ENCODE results near the gene DEPP1. TPM values are rescaled to one million over a fixed set of nuclear protein-coding genes. Genes with fewer than 3 reads are reported as not detected.

DEPP1 gene
- total RNA-seq, 1 experiment from 2014 or later = 6.8 TPM

DNA sequence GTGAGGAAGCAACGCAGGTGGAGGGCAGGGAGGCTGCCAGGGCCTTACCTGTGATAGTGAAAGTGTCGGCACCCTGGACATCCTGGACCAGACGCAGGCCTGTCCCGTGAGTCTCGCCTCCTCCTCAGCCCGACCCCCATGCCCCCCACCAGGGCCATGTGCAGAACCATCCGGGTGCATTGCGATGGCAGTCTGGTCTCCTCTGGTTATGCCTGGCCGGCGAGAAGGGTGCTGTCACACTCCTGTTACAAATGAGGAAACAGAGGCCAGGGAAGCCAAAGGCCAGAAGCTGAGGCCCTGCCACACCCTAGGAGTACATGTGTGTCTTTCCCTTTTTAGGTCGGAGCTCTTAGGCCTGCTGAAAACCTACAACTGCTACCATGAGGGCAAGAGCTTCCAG is 7.2 kb downstream of the DEPP1 start:
- no peak for DNase-seq (ENCODE audit: low read depth in 1 of 2, low spot score in 2 of 2)
- Histone ChIP-seq H3K27ac (no peak overlapping the region), H3K27me3 (replicated peaks) (no peaks in the 10 kb centered on the region), H3K36me3 (peaks cover 45% of the 10 kb centered on the region), H3K4me1 (replicated peaks) (peaks cover 49% of the 10 kb centered on the region), H3K4me3 (no peak overlapping the region), H3K9me3 (replicated peaks) (no peaks in the 10 kb centered on the region)

DNA sequence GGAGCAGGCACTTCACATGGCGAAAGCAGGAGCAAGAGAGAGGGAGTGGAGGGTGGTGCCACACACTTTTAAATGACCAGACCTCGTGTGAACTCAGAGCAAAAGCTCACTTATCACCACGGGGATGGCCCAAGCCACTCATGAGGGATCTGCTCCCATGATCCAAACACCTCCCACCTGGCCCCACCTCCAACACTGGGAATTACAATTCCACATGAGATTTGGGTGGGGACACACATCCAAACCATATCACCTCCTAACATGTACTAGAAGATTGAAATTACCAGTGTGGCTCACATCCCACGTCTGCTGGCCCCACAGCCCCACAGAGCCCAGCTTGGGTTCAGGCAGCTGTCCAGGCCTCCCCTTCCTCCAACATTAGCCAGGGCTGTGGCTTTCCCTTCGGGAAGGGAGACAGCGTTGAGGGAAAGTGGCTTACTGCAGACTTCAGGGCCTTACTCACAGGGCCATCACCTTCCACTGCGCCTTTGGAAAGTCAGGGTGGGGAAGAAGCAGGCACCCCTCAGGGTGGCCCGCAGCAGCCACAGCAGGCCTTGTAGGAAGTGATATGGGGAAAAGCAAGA is 7.7 kb downstream of the DEPP1 start:
- no peaks in the 10 kb centered on the region for H3K27me3 ChIP-seq (replicated peaks)
- peaks cover 43% of the 10 kb centered on the region for H3K36me3 ChIP-seq
- H3K27ac ChIP-seq = no peak overlapping the region
- peaks cover 49% of the 10 kb centered on the region for H3K4me1 ChIP-seq (replicated peaks)
- DNase-seq (ENCODE audit: low read depth in 1 of 2, low spot score in 2 of 2) = no peak
- H3K9me3 ChIP-seq (replicated peaks) = no peaks in the 10 kb centered on the region
- H3K4me3 ChIP-seq = no peak overlapping the region

DNA sequence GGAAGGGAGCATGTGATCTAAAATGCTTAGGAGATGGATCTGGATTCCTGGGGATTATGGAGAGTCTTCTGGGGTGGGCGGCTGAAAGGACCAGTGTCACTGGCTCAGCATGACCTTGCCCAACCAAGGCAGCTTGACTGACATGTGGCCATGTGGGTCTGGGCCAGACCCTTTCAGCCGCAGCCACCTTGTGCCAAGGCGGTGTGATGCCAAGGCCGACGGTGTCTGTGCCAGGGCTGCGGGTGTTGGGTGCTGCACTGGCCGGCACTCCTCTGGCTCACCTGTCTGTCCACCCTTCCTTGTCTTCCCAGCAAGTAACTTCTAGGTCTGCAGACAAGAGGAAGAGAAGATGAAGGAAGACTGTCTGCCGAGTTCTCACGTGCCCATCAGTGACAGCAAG is 8.8 kb downstream of the DEPP1 start:
- H3K27ac ChIP-seq = no peak overlapping the region
- peaks cover 51% of the 10 kb centered on the region for H3K4me1 ChIP-seq (replicated peaks)
- peaks cover 40% of the 10 kb centered on the region for H3K36me3 ChIP-seq
- no peak for DNase-seq (ENCODE audit: low read depth in 1 of 2, low spot score in 2 of 2)
- no peaks in the 10 kb centered on the region for H3K9me3 ChIP-seq (replicated peaks)
- H3K4me3 ChIP-seq = no peak overlapping the region
- H3K27me3 ChIP-seq (replicated peaks) = no peaks in the 10 kb centered on the region

DNA sequence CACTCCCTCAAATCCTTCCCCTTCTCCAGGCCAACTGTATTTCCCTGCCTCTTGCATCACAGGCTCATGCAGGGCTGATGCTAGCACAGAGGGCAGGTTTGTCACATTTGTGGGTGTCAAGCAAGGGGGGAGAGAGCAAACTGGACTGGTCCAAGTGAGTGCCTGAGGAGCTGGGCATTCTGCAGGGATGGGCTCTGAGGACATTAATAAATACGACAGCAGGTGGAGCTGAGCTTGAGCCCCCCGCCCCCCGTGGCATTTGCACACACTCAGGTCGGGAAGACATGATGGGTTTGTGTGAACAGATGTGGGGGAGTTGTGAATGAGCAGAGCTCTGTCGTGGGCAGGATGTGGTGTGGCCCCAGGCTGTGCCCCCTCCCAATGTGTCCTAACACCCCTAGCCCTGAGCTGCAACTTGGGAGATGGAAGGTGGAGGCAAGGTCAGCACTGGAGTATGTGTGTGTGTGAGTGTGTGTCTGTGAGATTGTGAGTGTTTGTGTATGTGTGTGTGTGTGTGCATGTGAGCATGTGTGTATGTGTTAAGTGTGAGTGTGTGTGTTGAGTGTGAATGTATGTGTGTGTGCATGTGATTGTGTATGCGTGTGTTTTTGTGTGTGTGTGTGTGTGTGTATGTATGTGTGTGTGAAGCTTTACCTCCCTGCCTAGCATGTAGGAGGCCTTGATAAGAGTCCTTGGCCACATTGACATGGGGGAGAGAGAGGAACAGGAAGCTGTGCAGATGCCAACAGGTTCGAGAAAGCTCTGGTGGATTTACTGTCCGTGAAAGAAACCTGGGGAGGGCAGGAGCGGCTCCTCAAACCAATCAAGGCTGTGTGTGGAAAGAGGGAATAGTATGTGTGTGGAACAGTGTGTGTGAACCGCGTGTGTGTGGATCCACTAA is 9.9 kb downstream of the DEPP1 start:
- no peaks in the 10 kb centered on the region for H3K27me3 ChIP-seq (replicated peaks)
- H3K4me3 ChIP-seq = no peak overlapping the region
- H3K36me3 ChIP-seq = peaks cover 31% of the 10 kb centered on the region
- no peaks in the 10 kb centered on the region for H3K9me3 ChIP-seq (replicated peaks)
- H3K27ac ChIP-seq = no peak overlapping the region
- peaks cover 51% of the 10 kb centered on the region for H3K4me1 ChIP-seq (replicated peaks)
- DNase-seq (ENCODE audit: low read depth in 1 of 2, low spot score in 2 of 2) = no peak

DNA sequence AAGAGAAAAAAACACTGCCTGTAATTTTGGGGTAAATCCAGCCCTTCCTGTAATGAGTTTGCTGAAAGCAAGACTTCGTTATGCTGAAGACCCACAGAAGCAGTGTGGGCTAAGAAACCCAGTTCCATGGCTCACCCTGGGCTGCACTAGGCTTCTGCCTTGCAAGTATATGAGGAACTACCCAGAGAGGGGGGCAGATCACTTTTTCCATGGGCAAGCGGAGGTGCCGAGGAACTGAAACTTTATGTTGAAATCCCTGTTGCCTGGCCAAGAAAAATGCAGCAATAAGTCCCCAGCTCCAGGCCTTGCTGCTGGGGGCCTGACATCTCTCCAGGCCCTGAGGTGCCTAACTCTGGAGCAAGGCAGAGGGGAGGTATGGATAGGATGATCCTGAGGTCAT is 10.5 kb downstream of the DEPP1 start:
- no peak overlapping the region for H3K27ac ChIP-seq
- DNase-seq (ENCODE audit: low read depth in 1 of 2, low spot score in 2 of 2) = no peak

DNA sequence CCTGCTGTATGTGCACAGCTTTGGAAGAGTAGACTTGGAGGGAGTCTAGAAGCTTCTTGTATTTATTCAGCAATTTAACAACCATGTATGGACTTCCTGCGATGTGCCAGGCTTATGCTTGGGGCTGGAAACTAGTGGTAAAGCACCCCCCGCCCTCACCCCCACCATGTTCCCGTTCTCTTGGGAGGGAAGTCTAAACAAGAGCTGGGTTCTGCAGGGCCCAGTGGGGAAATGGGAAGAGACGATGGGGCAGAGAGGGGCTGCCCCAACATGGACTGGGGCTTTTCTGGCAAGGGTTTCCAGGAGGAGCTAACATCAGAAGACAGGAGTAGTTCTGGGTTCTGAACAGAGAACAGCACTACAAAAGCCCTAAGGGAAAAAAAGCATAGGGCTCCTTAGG is 11.0 kb downstream of the DEPP1 start:
- peaks cover 53% of the 10 kb centered on the region for H3K4me1 ChIP-seq (replicated peaks)
- peaks cover 26% of the 10 kb centered on the region for H3K36me3 ChIP-seq
- H3K9me3 ChIP-seq (replicated peaks) = no peaks in the 10 kb centered on the region
- DNase-seq (ENCODE audit: low read depth in 1 of 2, low spot score in 2 of 2) = peak in 1 of 2 experiments; percentile 42
- H3K27ac ChIP-seq = no peak overlapping the region
- H3K27me3 ChIP-seq (replicated peaks) = no peaks in the 10 kb centered on the region
- no peak overlapping the region for H3K4me3 ChIP-seq

More for the DNA sequence above, 10.5 kb downstream of the DEPP1 start:
- no peak overlapping the region for H3K4me3 ChIP-seq
- H3K4me1 ChIP-seq (replicated peaks) = peaks cover 54% of the 10 kb centered on the region
- no peaks in the 10 kb centered on the region for H3K27me3 ChIP-seq (replicated peaks)
- H3K36me3 ChIP-seq = peaks cover 31% of the 10 kb centered on the region
- H3K9me3 ChIP-seq (replicated peaks) = no peaks in the 10 kb centered on the region

DNA sequence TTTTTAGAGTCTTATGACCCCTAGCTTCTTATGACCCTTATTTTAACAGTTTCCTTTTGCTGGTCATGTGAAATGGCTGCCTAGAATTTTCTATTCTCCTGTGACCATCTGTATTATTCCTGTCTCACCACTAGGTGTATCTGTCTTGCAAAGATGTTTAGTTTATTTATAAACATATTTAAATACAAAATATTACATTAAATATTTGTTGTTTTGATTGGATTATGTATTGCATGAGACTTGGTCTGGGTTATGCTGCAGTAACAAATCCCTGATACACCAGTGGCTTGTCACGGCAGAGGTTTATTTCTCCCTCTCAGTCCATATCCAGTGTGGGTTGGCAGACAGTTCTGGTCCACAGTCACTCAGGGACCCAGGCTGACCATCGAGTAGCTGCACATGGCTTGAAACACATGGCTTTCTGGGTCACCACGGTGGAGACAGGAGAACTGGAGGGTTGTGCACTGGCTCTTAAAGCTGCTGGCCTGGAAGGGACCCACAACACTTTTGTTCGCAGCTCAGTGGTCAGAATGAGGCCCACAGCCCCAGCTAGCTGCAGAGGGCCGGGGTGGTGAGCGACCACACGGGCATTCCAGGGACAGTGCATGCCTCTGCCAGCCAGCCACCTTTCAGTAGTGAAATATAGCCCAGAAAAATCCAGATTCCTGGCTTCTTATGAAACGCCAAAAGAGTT is 11.6 kb downstream of the DEPP1 start:
- no peak for DNase-seq (ENCODE audit: low read depth in 1 of 2, low spot score in 2 of 2)
- H3K36me3 ChIP-seq = peaks cover 22% of the 10 kb centered on the region
- H3K4me1 ChIP-seq (replicated peaks) = peaks cover 52% of the 10 kb centered on the region
- H3K27me3 ChIP-seq (replicated peaks) = no peaks in the 10 kb centered on the region
- H3K4me3 ChIP-seq = no peak overlapping the region
- peak overlapping the region; percentile 48 for H3K27ac ChIP-seq
- H3K9me3 ChIP-seq (replicated peaks) = no peaks in the 10 kb centered on the region

DNA sequence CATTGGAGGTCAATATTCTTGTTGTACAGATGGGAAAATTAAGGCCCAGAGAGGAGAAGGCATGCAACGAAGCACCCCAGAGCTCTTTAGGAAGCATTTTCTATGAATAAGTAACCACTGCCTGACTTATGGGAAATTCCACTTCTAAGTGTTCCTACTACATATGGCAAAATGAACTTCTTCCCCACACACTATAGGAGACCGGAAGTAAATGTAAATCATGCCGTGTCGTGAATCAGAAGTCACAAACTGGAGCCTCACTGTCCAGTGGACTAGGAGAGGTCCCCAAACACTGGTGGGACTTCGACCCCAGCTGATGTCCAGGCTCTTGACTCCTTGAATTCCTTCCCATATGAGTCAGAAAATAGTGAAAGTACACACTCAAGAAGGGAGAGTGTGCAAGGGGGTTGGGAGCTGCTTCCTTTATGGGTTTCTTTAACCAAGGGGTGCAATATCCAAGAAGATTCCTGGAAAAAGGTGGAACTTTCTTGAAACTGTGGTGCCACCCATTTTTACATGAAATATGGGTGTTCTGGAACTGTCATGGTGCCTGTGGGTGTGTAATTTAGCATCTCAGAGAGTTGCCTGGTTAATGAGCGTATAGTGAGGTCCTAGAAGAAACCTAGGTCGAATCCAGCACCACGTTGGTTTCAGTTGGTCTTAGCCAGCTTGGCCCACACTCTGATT is 12.3 kb downstream of the DEPP1 start:
- Histone ChIP-seq H3K36me3 (peaks cover 15% of the 10 kb centered on the region), H3K27ac (peak overlapping the region; percentile 48), H3K27me3 (replicated peaks) (no peaks in the 10 kb centered on the region), H3K4me3 (no peak overlapping the region), H3K4me1 (replicated peaks) (peaks cover 52% of the 10 kb centered on the region), H3K9me3 (replicated peaks) (no peaks in the 10 kb centered on the region)
- DNase-seq (ENCODE audit: low read depth in 1 of 2, low spot score in 2 of 2) = peak; percentile 41 to 55

DNA sequence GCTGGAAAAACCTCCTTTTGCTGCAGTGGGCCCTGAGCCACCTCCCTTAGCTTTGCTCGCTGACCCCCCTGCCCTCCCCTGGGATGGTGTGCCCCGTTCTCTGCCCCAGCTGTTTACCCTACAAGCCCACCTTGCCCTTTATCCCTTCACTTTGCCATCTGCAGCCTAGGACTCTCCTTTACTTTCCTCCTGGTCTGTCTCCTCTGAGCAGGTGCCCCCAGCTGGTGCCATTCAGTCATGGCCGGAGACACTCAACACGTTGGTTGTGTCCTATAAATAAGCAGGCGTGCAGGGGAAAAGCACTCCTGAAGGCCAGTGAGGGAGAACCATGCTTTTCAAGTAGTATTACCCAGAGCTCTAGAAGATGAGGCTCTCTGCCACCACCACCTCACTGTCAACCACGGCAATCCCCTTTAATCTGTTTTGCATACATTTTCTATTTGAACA is 12.9 kb downstream of the DEPP1 start:
- peak overlapping the region; percentile 48; the same call in 1 of the 2 replicates for H3K27ac ChIP-seq
- DNase-seq (ENCODE audit: low read depth in 1 of 2, low spot score in 2 of 2) = peak in 1 of 2 experiments; percentile 33
- H3K9me3 ChIP-seq (replicated peaks) = no peaks in the 10 kb centered on the region
- H3K27me3 ChIP-seq (replicated peaks) = no peaks in the 10 kb centered on the region
- H3K4me3 ChIP-seq = no peak overlapping the region
- peaks cover 53% of the 10 kb centered on the region for H3K4me1 ChIP-seq (replicated peaks)
- H3K36me3 ChIP-seq = peaks cover 9% of the 10 kb centered on the region

DNA sequence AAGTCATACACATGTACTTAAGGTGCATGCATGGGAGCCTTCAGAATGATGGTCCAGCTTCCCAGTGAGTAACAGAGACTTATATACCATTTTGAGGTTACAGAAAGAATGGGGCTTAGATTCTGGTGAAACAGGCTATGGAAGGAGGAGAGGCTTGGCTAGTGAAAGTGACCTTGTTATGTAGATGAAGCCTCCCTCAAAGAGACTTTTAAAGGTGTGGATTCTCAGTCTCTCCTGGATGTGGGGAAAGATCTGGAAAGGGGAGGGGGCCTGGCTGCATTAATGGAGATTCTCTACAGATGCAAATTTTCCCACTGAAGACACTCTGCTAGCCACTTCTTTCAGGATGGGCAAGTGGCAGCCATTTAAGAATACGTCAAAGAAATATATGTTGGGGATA is 13.5 kb downstream of the DEPP1 start:
- DNase-seq (ENCODE audit: low read depth in 1 of 2, low spot score in 2 of 2) = no peak
- Histone ChIP-seq H3K4me1 (replicated peaks) (peaks cover 59% of the 10 kb centered on the region), H3K27ac (peak overlapping the region; percentile 48)

DNA sequence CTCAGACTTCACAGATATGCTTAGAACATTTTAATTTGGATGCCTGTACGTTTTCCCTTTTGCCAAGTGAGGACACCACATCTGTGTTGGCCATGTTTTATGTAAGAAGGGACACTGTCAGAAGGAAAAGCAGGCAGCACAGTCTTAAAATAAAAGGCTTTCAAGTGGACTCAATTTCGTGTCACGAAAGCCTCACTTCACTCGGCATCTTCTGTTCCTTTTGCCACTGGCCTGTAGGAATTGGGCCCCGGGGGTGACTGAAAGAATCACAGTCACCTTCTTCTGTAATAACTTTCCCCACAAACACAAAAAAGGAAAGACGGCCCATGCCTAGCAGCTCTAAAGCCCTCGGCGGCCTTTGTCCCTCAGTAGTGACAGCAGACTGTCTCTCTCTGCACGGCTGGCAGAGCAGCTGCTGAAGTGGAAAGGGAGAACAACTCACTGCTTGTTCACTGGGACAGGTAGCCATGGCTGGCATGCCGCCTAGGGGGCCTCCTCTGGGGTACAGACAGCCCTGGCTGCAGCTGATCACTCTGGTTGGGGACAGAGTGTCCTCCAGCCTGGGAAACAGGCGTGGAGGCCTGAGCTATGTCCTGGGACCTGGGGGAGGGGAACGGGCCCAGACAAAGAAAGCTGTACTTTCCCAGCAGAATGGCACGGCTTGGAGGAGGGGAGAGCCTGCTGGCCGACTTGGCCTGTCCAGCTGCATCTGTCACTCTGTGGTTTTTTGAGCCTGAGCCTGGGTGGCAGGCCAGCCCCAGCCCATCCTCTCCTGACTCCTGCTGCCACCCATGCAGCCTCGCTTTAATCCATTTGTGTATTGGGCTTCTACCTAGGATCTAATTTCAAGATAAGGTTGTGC is 14.6 kb downstream of the DEPP1 start:
- H3K27me3 ChIP-seq (replicated peaks) = no peaks in the 10 kb centered on the region
- no peak overlapping the region for H3K4me3 ChIP-seq
- peak overlapping the region; percentile 63 for H3K27ac ChIP-seq
- H3K4me1 ChIP-seq (replicated peaks) = peaks cover 64% of the 10 kb centered on the region
- peak; percentile 96 for DNase-seq (ENCODE audit: low read depth in 1 of 2, low spot score in 2 of 2)
- H3K9me3 ChIP-seq (replicated peaks) = no peaks in the 10 kb centered on the region
- H3K36me3 ChIP-seq = no peaks in the 10 kb centered on the region; the same call in 1 of the 2 replicates

More for the DNA sequence above, 13.5 kb downstream of the DEPP1 start:
- no peaks in the 10 kb centered on the region for H3K9me3 ChIP-seq (replicated peaks)
- H3K4me3 ChIP-seq = no peak overlapping the region
- no peaks in the 10 kb centered on the region for H3K27me3 ChIP-seq (replicated peaks)
- H3K36me3 ChIP-seq = peaks cover 3% of the 10 kb centered on the region

DNA sequence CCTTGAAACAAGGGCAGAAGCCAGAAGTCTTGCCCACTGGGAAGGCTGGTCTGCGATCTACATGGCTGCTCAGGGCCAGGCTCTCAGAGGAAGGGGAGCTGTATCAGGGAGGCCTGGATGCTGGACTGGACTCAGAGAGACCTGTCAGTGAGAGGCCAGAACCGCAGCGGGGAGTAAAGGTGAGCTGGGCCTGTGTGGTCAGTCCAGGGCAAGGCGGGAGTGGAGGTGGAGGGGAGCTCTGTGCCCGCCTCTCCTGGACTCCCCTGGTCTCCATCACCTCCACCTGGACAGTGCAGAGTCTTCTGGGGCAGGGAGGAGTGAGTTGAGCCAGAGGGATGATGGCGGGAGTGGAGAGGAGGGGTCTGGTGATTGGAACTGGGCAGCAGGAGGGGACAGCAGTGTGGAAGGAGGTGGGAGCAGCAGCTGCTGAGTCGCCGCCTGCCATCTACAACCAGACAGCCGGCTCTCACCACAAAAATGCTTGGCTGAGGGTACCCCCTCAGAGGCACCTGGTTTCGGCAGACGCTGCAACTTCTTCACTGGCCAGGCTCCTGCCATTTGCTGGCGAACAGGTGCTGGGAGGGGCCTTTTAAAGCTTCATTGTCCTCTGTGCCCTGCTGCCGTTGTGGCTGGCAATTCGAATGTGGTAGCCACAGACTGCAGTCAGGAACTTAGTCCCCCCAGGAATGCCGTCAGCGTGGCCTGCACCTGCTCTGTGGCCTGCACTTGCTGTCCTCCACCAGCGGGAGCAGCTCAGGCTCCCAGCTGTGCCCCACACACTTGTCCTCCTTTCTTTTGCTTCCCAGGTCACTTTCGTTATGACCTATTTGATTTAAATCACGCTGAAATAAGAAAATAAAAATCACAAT is 15.5 kb downstream of the DEPP1 start:
- peaks cover 71% of the 10 kb centered on the region for H3K4me1 ChIP-seq (replicated peaks)
- DNase-seq (ENCODE audit: low read depth in 1 of 2, low spot score in 2 of 2) = peak in 1 of 2 experiments; percentile 41
- H3K9me3 ChIP-seq (replicated peaks) = no peaks in the 10 kb centered on the region
- H3K4me3 ChIP-seq = no peak overlapping the region
- H3K36me3 ChIP-seq = no peaks in the 10 kb centered on the region; the same call in 1 of the 2 replicates
- H3K27ac ChIP-seq = peak overlapping the region; percentile 63
- no peaks in the 10 kb centered on the region for H3K27me3 ChIP-seq (replicated peaks)
